ENCODE data around the gene TUG1. TPM values are rescaled to one million over a fixed set of nuclear protein-coding genes. Genes with fewer than 3 reads are reported as not detected.

Gene TUG1
- total RNA-seq, 1 experiment from 2014 or later: 103 TPM

DNA sequence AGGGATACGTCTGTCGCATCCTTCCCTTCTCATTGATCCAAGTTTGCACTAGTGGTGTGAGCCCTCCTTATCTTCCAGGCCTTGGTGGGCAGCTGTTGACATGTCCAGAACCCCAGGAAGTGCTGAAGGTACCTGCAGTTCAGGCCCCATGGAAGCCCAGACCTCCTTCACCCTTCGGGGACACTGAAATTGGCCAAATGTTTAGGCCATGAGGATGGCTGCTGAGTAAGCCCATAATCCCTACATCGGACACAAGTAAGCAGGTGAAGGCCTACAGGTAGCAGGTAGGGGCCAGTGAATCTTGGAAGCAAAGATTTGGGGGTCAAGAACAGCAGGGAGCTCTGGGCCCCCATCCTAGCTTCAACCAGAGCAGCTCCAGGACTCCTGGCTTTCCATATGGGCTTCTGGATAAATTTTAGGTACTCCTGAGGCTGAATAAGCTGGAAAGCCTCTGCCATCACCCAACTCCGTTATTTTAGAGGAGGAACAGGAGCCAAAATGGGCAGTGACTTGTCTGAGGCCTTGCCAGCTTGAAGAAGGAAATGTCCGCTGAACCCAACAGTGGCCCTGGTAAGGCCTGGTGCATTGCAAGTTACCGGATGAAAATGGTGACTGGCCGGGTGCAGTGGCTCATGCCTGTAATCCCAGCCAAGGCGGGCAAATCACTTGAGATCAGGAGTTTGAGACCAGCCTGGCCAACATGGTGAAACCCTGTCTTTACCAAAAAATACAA is 45.7 kb upstream of the TUG1 start:
- peaks cover 54% of the 10 kb centered on the region for H3K36me3 Mint-ChIP-seq (ENCODE audit: insufficient read depth, unreplicated experiment)
- Histone ChIP-seq H3K4me3 (ENCODE audit: low read depth, low read length) (no peak overlapping the region), H3K9me3 (no peaks in the 10 kb centered on the region), H3K4me1 (no peaks in the 10 kb centered on the region), H3K36me3 (ENCODE audit: control insufficient read depth, insufficient read depth, low read length) (peaks cover 2% of the 10 kb centered on the region), H3K27me3 (replicated peaks; ENCODE audit: control insufficient read depth, insufficient read depth, low read length) (no peaks in the 10 kb centered on the region)
- H3K4me3 Mint-ChIP-seq (ENCODE audit: unreplicated experiment): peak overlapping the region; percentile 93
- H3K9me3 Mint-ChIP-seq (ENCODE audit: unreplicated experiment): no peaks in the 10 kb centered on the region
- BruUV-seq (replicated peaks): no TSS peak
- DNase-seq: no peak
- H3K4me1 Mint-ChIP-seq (ENCODE audit: low read depth, unreplicated experiment): peaks cover 5% of the 10 kb centered on the region
- intact Hi-C loops (cut with micrococcal nuclease; ENCODE audit: unreplicated experiment): loop anchor here (5.0 kb wide), 1 partner anchor 224 kb away; no protein-coding TSS in a partner anchor
- peak overlapping the region; percentile 97 for H3K27ac Mint-ChIP-seq (ENCODE audit: unreplicated experiment)
- ChIA-PET POLR2A (interaction anchor here (0.6 to 2.3 kb wide), 4 partner anchors 7 to 157 kb away, joined by 3 to 15 read pairs (median 4); partner anchors contain the start of genes MORC2 and TUG1), CTCF (no interaction called here)
- TF ChIP-seq, protein P1, sequence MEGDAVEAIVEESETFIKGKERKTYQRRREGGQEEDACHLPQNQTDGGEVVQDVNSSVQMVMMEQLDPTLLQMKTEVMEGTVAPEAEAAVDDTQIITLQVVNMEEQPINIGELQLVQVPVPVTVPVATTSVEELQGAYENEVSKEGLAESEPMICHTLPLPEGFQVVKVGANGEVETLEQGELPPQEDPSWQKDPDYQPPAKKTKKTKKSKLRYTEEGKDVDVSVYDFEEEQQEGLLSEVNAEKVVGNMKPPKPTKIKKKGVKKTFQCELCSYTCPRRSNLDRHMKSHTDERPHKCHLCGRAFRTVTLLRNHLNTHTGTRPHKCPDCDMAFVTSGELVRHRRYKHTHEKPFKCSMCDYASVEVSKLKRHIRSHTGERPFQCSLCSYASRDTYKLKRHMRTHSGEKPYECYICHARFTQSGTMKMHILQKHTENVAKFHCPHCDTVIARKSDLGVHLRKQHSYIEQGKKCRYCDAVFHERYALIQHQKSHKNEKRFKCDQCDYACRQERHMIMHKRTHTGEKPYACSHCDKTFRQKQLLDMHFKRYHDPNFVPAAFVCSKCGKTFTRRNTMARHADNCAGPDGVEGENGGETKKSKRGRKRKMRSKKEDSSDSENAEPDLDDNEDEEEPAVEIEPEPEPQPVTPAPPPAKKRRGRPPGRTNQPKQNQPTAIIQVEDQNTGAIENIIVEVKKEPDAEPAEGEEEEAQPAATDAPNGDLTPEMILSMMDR (IDR thresholded peaks at IDR 0.05; ENCODE audit: insufficient read depth in 1 of 2, low read depth in 1 of 2, low read length in 1 of 2, severe bottlenecking in 1 of 2, unreplicated experiment in 1 of 2): no peak
- no peaks in the 10 kb centered on the region for H3K27me3 Mint-ChIP-seq (ENCODE audit: insufficient read depth, unreplicated experiment)

DNA sequence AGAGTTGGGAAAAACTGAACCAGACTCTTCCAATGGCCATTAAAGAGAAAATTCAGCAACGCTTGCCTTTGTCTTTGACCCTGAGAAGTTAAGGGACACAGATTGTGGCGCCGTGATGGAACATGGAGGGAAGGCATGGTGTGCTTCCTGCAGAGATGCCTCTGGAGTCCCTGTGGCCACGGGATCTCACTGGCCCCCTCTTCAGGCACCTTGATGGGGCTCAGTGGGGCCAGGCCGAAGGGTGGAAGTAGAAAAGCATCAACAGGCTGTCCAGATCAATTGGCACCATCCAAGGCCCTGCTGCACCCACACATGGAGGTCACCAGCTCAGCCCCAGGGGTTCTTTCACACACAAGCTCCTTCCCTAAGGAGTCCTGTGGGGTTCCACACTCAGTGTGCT is 43.4 kb upstream of the TUG1 start:
- Mint-ChIP-seq H3K27me3 (ENCODE audit: insufficient read depth, unreplicated experiment) (no peaks in the 10 kb centered on the region), H3K36me3 (ENCODE audit: insufficient read depth, unreplicated experiment) (peaks cover 65% of the 10 kb centered on the region), H3K9me3 (ENCODE audit: unreplicated experiment) (no peaks in the 10 kb centered on the region), H3K27ac (ENCODE audit: unreplicated experiment) (no peak overlapping the region), H3K4me1 (ENCODE audit: low read depth, unreplicated experiment) (peaks cover 5% of the 10 kb centered on the region), H3K4me3 (ENCODE audit: unreplicated experiment) (no peak overlapping the region)
- POLR2A ChIA-PET: no interaction called here
- TF ChIP-seq, protein P1 (IDR thresholded peaks at IDR 0.05; ENCODE audit: insufficient read depth in 1 of 2, low read depth in 1 of 2, low read length in 1 of 2, severe bottlenecking in 1 of 2, unreplicated experiment in 1 of 2): no peak
- H3K4me1 ChIP-seq: no peaks in the 10 kb centered on the region
- H3K9me3 ChIP-seq: no peaks in the 10 kb centered on the region
- no peak for DNase-seq
- H3K36me3 ChIP-seq (ENCODE audit: control insufficient read depth, insufficient read depth, low read length): peaks cover 6% of the 10 kb centered on the region
- H3K27me3 ChIP-seq (replicated peaks; ENCODE audit: control insufficient read depth, insufficient read depth, low read length): no peaks in the 10 kb centered on the region
- intact Hi-C loops (cut with micrococcal nuclease; ENCODE audit: unreplicated experiment): no loop called here
- no peak overlapping the region for H3K4me3 ChIP-seq (ENCODE audit: low read depth, low read length)
- CTCF ChIA-PET: no interaction called here
- no TSS peak for BruUV-seq (replicated peaks)

DNA sequence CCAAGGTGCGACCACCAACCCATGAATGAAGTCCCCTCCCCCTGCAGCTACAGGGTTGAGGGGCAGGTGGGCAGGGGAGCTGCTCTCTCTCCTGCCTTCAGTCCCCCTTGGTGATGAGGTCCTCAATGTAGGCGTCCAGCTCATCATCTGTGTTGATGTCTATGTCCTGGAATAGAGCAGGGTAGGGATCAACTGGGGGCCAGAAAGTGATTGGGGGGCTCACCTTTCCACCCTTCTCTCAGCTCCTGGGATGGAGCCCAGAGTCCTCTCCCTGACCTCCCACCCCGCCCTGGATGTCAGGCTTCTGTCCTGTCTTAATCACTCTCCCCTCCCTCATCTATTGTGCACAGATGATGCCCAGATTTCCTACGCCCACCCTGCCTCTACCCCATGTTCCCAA is 42.4 kb upstream of the TUG1 start:
- no TSS peak for BruUV-seq (replicated peaks)
- Histone ChIP-seq H3K4me1 (no peaks in the 10 kb centered on the region), H3K27me3 (replicated peaks; ENCODE audit: control insufficient read depth, insufficient read depth, low read length) (no peaks in the 10 kb centered on the region), H3K9me3 (no peaks in the 10 kb centered on the region), H3K36me3 (ENCODE audit: control insufficient read depth, insufficient read depth, low read length) (peaks cover 8% of the 10 kb centered on the region), H3K4me3 (ENCODE audit: low read depth, low read length) (no peak overlapping the region)
- H3K4me1 Mint-ChIP-seq (ENCODE audit: low read depth, unreplicated experiment): no peaks in the 10 kb centered on the region
- no peaks in the 10 kb centered on the region for H3K9me3 Mint-ChIP-seq (ENCODE audit: unreplicated experiment)
- TF ChIP-seq, protein P1 (IDR thresholded peaks at IDR 0.05; ENCODE audit: insufficient read depth in 1 of 2, low read depth in 1 of 2, low read length in 1 of 2, severe bottlenecking in 1 of 2, unreplicated experiment in 1 of 2): no peak
- no peak overlapping the region for H3K4me3 Mint-ChIP-seq (ENCODE audit: unreplicated experiment)
- H3K27ac Mint-ChIP-seq (ENCODE audit: unreplicated experiment): no peak overlapping the region
- intact Hi-C loops (cut with micrococcal nuclease; ENCODE audit: unreplicated experiment): no loop called here
- DNase-seq: no peak
- ChIA-PET POLR2A (no interaction called here), CTCF (no interaction called here)
- H3K27me3 Mint-ChIP-seq (ENCODE audit: insufficient read depth, unreplicated experiment): no peaks in the 10 kb centered on the region
- H3K36me3 Mint-ChIP-seq (ENCODE audit: insufficient read depth, unreplicated experiment): peaks cover 72% of the 10 kb centered on the region

Measured in Caco-2 (cell line).